HG03520 (cell line): ENCODE measurements around the gene DDX11.
"Not testable (repeated sequence)": the region's sequence is repeated elsewhere in the genome, so short reads cannot be mapped to it uniquely, and the experiment has no call there.

Experiments used
- ATAC-seq: cut with Tn5 transposase; IDR thresholded peaks from one replicate; pipeline ENCODE4 v1.9.1; 2021; ENCODE audit warnings: mild to moderate bottlenecking, moderate library complexity; ENCODE audit not compliant: unreplicated experiment

DDX11 gene

GRCh38 chr12:31121022-31121728 lies 47.5 kb downstream of the DDX11 start:
- ATAC-seq = not testable (repeated sequence)

GRCh38 chr12:31122481-31122880 lies 48.8 kb downstream of the DDX11 start:
- ATAC-seq = no peak

- not testable (repeated sequence) for ATAC-seq
These were observed 50.5 kb downstream of the DDX11 start for GRCh38 chr12:31124158-31124557.

GRCh38 chr12:31125171-31125570 lies 51.5 kb downstream of the DDX11 start:
- ATAC-seq = not testable (repeated sequence)

- not testable (repeated sequence) for ATAC-seq
These were observed 53.7 kb downstream of the DDX11 start for GRCh38 chr12:31127209-31127848.

- not testable (repeated sequence) for ATAC-seq
These were observed 62.9 kb downstream of the DDX11 start for GRCh38 chr12:31136581-31136980.

- ATAC-seq = not testable (repeated sequence)
These were observed 71.1 kb downstream of the DDX11 start for GRCh38 chr12:31144768-31145167.

- not testable (repeated sequence) for ATAC-seq
These were observed 71.6 kb downstream of the DDX11 start for GRCh38 chr12:31145296-31145695.

GRCh38 chr12:31147415-31147814 lies 73.8 kb downstream of the DDX11 start:
- not testable (repeated sequence) for ATAC-seq

GRCh38 chr12:31150766-31151165 lies 77.1 kb downstream of the DDX11 start:
- ATAC-seq = not testable (repeated sequence)
